HG03457 (cell line): ENCODE measurements around the gene ACOX3.
A peak's percentile ranks its signal among the peaks of the same experiment; 100 is the strongest.
"Not testable (repeated sequence)": the region's sequence is repeated elsewhere in the genome, so short reads cannot be mapped to it uniquely, and the experiment has no call there.

Source experiments
- ATAC-seq: cut with Tn5 transposase; IDR thresholded peaks from one replicate; pipeline ENCODE4 v1.9.1; 2021; ENCODE audit warnings: moderate number of reproducible peaks; ENCODE audit not compliant: unreplicated experiment

ACOX3 gene

DNA sequence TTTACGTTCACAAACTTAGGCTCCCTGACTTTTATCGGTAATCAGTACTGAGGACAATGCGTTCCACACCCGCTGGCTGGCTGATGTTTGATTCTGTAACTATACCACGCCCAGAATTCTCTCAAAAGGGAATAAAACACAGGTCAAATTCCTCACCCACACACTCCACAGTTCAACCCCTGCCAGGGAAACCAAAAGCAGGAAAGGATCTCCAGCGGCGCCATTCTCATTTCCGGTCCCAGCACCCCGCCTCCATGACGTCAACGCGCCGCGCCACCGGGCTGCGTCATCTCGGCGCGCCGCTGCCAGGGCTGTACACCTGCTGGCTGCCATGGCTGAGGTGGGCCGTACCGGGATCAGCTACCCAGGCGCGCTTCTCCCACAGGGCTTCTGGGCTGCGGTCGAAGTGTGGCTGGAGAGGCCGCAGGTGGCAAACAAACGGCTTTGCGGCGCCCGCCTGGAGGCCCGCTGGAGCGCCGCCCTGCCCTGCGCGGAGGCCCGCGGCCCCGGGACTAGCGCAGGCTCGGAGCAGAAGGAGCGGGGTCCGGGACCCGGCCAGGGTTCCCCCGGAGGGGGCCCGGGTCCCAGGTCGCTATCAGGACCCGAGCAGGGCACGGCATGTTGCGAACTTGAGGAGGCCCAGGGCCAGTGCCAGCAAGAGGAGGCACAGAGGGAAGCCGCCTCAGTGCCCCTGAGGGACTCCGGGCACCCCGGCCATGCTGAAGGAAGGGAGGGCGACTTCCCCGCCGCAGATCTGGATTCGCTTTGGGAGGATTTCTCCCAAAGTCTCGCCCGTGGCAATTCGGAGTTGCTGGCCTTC lies at the start of gene ACOX3, which contains the start of gene TRMT44:
TSS of gene ACOX3 (minus strand) at position 232 of the 820 bp plus-strand sequence. CDS start 24,202 bp downstream, outside the sequence.
TSS of gene TRMT44 (plus strand) at position 286 of the 820 bp plus-strand sequence. CDS start at position 332, 46 bp downstream.
- peak; percentile 78 for ATAC-seq

DNA sequence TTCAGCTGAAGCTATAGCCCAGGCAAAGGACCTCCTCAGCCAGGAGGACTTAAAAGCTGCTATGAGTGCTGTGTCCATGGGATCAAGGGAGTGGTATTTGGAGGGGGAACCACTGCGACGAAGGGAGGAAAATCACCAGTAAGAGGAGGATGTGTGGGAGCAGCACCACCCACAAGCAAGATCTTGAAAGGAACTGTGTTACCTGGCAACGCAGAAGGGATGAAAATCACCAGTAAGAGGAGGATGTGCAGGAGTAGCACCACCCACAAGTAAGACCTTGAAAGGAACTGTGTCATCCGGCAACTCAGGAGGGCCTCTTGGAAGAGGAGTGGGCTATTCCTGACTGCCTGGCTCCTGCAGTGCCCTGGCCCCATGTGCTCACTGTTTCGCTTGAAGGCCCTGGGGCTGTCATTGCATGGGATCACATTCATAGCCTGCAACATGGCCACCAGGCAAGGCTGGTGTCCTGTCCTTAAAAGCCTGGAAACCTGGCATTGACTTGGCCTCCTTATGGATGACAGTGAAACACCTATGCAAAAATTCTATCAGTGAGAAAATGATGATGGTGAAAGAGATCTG lies 48.4 kb upstream of the ACOX3 start:
- no peak for ATAC-seq

DNA sequence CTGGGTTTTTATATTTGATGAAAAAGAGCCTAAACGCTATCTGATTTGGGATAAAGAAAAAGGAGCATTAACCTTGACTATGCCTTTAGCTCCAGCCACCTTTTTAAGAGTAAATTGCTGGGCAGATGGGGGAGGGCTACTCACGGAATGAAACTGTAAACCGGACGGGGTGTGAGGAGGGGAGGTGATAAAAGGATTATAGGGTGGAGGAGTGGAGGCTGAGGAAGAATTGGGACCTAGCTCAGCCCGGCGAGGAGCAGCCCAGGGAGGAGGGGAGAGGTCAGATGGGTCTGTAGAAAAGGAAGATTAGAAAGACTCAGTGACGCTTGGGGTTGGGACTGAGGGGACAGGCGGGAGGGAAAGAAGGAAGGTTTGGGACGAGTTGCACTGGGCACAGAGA lies 46.1 kb upstream of the ACOX3 start:
- ATAC-seq = not testable (repeated sequence)

DNA sequence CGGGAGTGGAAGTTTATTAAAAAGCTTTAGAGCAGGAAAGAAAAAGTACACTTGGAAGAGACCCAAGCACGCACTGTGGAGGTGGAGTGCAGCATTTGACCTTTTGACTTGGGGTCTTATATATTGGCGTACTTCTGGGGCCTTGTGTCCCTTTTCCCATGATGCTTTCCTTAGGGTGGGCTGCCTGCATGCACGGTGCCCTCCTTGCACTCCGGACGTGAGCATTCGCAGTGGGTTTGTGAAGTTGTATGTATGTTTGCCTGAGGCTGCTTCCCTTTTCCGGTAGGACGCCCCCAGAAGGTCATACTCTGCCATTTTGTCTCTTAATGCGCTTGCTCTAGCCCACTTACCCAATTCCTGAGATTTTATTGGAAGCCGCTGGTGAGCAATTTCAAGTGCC lies 39.7 kb upstream of the ACOX3 start:
- no peak for ATAC-seq

DNA sequence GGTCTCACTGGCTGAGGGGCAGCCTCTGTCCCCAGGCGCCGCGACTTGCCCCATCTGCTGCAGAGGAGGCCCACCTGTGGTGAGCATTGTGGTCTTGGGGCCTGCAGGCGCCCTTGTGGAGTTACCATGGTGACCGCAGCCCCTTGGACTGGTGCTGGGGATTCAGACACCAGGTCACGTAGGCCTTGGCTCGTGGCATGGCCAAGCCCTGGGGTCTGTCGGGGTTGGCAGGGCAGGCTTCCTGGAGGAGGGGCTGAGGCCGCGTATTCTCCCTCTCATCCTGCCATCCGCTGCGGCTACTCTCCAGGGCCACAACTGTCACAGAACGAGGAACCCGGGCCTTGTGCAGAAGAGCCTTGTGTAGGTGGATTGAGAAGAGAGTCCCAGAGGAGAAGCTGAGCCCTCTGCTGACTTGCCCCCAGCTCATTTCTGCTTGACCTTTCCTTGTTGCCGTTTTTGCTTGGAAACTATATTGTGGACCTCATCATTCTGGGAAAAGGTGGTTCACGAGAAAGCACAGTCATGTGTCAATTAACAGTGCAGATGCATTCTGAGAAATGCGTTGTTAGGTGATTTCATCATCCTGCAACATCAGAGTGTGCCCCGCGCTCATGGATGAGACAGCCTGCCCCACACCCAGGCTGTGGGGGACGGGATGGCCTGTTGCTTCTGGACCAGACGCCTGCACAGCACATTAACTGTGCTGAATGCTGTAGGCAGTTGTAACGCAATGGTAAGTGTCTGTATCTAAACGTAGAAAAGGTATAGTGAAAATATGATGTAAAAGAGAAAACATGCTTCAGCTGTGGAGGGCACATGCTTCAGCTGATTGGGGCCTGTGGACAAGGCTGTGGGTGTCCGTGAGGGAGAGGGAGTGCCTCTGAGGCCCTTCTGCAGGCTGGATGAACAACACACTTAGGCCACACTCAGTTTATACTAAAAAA lies 38.5 kb upstream of the ACOX3 start:
- no peak for ATAC-seq

DNA sequence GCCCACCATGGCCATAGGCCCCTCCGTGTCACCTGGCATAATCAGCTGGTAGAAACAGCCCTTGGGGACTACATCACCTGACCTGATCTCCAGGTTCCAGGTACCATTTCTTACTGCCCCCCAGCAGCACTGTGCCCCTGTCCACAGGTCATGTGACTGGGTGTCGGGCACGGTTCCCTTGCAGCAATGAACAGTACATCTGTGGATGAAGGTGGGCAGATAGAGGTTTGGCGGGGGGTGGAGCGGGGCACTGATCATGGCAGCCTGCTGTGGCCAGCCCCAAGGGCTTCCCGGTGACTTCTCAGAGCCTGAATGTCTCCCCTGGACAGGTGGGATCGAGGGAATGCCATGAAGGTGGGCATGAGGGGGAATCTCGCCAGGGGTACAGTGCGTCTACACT lies 37.8 kb upstream of the ACOX3 start:
- no peak for ATAC-seq

DNA sequence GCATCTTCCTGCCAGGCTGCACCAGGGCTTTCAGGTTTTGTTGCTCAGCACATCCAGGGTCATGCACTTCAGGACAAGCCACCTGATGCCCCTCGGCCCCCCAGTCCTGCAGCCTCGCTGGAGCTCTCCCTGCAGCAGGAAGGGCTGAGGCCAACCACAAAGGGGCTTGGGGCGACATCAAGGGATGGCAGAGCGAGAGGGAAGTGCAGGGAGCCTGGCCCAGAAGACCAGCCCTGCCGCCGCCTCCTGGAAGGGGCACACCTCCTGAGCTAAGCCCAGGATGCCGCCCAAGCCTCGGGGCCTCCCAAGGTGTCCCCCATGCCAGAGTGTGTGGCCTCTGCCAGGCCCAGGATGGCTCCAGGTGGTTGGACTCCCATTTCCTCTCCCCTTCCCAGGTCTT lies 37.2 kb upstream of the ACOX3 start:
- no peak for ATAC-seq

DNA sequence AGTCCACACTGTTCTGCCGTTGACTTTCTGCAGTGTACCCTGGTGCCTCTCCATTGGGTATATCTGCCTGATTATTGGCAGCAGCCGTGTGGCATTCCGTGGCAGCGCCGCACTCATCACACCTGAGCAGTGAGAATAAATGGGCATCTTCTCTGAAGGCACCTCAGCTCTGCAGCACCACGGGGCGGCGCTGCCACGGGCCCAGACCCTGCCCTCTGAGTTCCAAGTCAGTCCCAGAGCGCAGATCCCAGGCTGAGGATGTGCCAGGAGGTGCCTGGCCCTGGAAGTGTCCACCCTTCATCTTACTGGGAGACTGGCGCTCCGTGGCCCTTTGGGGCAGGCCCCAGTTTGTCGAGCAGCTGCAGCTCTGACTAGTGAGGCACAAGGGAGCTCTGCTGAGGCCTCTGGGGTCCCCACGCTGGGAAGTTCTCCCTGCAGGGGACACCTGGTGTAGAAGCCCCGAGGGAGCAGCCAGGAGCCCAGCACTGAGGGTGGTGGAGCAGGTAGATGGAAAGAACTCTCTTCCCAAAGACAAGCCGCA lies 36.6 kb upstream of the ACOX3 start:
- no peak for ATAC-seq

DNA sequence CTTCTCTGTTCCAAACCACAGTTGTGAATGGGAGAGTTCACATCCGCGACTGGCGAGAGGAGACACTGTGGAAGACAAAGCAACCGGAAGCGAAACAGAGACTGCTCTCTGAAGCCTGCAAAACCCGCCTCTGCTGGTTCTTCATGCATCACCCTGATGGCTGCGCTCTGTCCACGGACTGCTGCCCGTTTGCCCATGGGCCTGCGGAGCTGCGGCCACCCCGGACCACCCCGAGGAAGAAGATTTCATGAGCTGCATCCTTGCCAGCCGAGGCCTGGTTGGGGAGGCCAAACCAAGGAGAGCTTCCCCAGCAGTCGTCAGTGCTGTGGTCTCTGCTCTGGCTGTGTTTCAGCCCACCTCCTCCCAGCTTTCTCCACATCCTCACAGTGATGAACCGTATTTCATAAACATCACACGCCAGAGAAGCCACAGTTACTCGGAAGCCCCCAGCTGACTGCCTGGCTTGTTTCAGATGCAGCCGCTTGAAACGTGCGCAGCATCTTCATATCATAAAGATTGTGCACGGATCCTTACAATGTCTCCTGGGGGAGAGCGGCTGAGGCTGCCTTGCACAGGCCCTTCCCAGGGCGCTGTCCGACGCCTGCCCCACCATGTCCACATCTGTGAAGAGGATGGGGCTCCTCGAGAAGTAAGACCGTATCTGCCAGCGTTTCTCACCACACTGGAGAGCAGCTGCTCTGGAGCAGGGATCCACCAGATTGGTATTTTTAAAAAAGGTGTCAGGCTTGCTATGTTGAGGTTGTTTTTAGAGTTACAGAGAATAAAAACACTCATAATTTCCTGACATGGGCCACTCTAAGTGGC lies 35.4 kb upstream of the ACOX3 start:
- ATAC-seq = no peak

DNA sequence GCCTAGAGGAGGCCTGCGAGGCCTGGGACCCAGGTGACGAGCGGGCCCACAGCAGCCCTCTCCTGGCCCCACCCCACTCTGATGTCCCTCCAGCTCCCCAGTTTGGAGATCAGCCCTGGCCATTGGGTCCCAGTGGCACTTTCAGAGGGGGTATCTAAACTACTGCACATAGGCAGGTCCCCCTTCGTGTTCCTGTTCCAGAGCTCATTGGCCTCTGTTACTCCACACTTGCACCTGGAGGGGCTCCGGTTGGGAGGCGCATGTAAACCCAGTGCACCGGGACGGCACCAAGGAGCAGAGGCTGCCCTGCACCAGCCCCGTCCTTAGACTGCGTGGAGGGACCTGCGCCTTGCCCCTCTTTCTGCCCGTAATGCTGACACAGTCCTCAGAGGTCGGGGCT lies 34.3 kb upstream of the ACOX3 start:
- ATAC-seq = no peak

DNA sequence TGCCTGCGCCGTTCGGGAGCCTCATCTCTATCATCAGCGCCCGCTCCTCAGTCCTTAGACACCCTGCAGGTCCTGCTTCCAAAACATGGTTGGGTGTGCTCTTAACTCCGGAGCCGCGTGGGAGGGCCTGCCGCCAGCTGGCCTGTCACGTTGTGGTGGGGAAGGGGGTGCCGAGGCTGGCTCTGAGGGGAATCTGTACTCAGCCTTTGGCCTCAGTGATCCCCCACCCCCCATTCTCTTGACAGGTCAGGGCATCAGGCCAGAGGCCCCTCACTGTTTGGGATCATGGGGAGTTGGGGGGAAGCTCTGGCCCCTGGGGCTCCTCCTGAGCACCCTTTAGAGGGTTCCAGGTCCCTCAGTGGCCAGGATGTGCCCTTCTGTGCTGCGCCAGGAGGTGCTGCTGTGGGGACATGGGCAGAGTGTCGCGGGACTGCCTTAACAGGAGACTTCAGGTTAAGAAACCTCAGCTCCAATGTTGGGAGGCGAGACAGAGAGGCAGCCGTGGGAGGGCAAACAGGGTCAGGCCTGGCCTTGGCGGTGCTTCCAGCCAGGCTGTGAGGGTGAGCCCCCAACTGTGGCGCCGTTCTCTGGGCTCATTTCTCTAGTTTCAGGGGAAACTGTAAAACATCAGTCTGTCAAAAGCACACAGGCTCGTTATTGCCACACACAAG lies 33.5 kb upstream of the ACOX3 start:
- no peak for ATAC-seq

DNA sequence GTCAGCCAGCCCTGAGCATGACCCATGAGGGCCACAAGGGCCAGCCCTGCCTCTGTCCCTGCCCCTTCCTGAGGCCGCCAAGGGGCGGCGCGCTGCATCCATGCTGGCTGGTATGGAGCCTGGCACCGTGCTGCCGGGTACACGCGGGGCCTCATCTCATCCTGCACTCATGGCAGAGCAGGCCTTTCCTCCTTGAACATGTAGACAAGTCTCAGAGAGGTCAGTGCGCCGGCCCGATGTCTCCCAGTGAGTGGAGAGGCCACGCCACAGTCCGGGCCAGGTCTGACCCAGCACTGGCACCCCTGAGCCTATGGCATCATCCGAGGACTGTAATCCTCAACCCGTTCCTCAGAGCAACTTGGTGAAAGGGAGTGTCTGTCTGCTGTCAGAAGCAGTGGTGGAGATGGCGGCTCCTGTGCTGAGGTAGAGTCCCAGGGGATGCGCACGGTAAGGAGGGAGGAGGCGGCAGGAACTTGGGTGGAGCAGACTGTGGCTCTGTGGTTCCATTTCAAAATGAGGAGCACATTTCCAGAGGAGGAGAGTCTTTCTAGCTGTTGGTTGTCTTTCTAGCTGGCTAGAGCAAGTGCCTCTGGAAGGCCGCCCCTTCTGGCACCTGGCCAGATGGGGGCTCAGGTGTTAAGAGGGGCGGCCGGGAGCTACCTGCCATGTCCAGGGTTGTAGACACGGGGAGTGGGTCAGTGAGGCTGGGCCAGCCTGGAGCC lies 32.8 kb upstream of the ACOX3 start:
- ATAC-seq = no peak

DNA sequence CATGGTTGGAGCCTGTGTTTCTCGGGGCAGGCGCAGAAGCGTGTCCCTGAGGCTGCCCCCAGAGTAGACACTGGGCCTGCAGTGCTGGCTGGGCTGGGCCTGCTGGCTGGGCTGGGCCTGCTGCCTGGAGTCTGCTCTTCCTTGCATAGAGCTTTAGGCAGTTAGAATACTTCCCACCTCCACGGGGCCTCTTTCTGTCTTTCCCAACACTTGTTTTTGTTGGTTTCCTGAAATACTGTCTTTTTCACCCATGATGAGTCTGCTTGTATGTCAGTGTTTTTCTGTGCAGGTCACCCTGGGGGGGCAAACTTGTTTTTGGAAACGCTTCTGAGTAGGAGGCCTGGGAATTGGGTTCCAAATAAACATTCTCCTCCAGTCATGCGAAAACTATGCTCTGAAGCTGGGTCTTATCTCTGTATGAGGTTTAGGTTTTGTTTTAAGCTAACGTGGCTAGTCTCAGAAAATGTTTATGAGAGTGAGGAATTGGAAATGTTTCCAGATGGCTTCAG lies 32.2 kb upstream of the ACOX3 start:
- no peak for ATAC-seq

DNA sequence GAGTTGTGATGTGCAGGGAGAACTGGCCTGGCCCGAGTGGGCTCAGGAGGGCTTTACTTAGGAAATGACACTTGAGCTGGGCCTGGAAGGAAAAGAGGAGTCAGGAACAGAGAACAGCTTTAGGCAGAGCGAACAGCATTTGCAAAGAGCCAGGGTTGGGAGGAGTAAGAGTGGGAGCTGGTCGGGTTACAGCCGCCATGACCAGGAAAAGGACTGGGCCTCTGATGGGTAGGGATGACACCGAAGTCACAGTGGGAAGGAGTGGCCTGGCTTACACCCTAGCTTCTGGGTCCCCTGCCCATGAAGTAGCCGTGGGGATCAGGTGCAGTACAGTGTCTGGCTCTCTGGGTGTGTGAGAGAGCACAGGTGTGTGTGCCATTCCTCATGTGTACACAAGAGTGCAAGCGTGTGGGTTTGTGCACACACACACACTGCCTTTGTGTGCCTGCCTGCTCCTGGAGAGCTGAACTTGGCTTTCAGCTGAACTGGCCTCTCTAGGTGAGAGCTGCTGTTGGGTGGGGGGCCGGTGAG lies 31.7 kb upstream of the ACOX3 start:
- ATAC-seq = no peak

DNA sequence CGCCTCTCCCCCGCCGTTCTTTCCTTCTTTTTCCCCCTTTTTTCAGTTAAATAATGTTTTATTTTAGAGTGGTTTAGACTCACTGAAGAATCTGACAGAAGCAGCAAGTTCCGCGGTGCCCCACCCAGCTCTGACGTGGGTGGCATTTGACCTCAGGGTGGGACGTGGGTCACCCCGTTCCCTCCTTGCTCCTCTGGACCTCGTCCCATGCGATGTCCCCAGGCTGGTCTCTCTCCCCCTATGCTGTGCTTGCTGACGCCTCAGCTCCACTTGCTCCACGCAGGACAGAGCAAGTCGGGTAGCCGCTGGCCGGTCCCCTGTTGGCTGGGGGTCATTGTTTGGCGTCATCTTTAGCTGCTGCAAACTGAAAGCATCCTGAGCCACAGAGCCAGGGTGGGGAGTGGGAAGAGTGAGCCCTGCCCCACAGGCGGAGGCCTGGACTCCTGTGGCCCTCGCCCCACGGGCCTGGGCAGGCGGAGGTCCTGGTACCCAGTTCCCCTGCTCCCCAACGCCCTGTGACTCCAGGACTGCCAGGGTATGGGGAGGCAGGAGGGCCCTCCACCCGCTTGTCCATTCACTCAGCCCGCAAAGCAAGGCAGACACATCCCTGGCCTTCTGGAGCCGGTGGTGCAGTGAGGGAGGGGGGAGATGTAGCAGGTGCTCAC lies 30.8 kb upstream of the ACOX3 start:
- no peak for ATAC-seq

DNA sequence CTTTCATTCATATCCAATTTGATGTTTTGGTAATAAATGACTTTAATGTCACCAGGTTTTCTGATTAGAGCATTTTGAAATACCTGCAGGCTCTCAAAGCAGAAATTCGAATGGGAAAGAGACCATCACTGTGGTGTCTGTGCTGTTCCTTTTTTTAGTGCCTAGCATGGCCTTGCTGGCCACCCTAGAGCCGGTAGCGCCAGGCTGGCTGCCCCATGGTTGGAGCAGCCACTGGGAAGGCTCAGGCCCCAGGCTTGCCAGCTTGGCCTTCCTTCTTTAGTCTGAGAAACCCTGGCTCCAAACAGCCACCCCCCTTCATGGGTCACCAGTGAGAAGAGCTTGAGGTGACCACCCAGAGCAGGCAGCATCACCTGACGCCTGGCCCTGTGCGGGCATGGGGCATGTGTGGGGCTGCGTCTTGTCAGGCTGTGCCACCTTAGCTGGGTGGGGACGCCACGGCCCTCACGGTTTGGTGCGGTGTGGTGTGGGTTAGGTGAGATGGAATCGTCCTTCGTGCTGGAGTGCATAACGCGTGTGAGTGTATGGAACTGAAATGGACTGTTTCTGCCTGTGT lies 30.0 kb upstream of the ACOX3 start:
- ATAC-seq = no peak

DNA sequence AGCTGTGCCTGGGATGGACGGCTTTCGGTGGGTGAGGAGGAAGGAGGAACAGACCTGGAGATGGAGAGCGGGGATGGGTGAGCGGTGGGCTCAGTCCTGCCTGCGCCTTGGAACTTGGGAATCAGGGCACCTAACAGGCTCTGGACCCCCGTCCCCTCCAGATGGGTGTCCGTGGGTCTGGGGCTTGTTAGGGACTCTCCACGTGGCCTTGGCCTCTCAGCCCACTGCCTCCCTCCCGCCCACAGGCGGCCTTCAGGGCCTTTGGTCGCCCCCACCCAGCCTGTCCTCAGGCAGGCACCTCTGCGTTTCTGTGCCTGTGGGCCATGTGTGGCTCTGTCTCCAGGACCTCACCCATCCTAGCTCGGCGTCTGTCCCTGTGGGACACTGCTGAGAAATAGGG lies 29.0 kb upstream of the ACOX3 start:
- ATAC-seq = no peak
